K562 (cell line): ENCODE results near the gene FUT2. TPM values are rescaled to one million over a fixed set of nuclear protein-coding genes. Genes with fewer than 3 reads are reported as not detected.

Experiments
- BRD4 ChIP-seq: fragments of 200-600 bp; sonication (generic); IDR thresholded peaks from 2 replicates; pipeline ENCODE4 v1.6.1; 2017; ENCODE audit warnings: inconsistent platforms
- ETS2 ChIP-seq: IDR thresholded peaks from 2 replicates; pipeline ENCODE4 v1.6.1; 2016; ENCODE audit warnings: borderline replicate concordance, missing genetic modification characterization, mild to moderate bottlenecking, moderate library complexity, missing compliant biosample characterization; ENCODE audit not compliant: poor library complexity, severe bottlenecking
- FOXP4 ChIP-seq: sonication (generic); formaldehyde crosslinking; IDR thresholded peaks from 2 replicates; pipeline ENCODE4 v1.8.0; 2022; ENCODE audit warnings: mild to moderate bottlenecking, missing genetic modification reagents, borderline replicate concordance
- GMEB1 ChIP-seq: fragments of 250-450 bp; sonication (Bioruptor Pico); IDR thresholded peaks from 2 replicates; pipeline ENCODE4 v1.4.0; 2020; ENCODE audit warnings: mild to moderate bottlenecking
- HMG20A ChIP-seq: fragments of 450-650 bp; formaldehyde crosslinking; conservative IDR thresholded peaks from 2 replicates; pipeline ENCODE4 v1.4.0; 2020; ENCODE audit warnings: mild to moderate bottlenecking, mixed read lengths
- RBM39 ChIP-seq: fragments of 200-400 bp; formaldehyde crosslinking; optimal IDR thresholded peaks from 2 replicates; pipeline ENCODE3; 2018; ENCODE audit warnings: low read depth, low read length
- SIRT6 ChIP-seq: IDR thresholded peaks from one replicate; pipeline ENCODE4 v1.6.1; 2012; ENCODE audit warnings: low read depth, mild to moderate bottlenecking, control low read depth, inconsistent platforms, low read length, moderate library complexity
- SREBF2 ChIP-seq: sonication (generic); formaldehyde crosslinking; IDR thresholded peaks from 2 replicates; pipeline ENCODE4 v1.4.0; 2020; ENCODE audit warnings: mild to moderate bottlenecking, missing genetic modification reagents
- SRF ChIP-seq, 2 experiments: fragments of 250-450, 450-650 bp in 1 of 2; sonication (Bioruptor Pico) in 1 of 2; sonication (generic) in 1 of 2; formaldehyde crosslinking; IDR thresholded peaks; 2 replicates each; pipeline versions ENCODE4 v1.5.0 to v1.5.1; 2020 to 2022; ENCODE audit warnings: mild to moderate bottlenecking in 1 of 2, missing genetic modification reagents in 1 of 2
- TCFL5 ChIP-seq: fragments of 250-450 bp; sonication (Bioruptor Pico); conservative IDR thresholded peaks from 2 replicates; pipeline ENCODE4 v1.6.1; 2021; ENCODE audit warnings: mild to moderate bottlenecking, moderate library complexity, matching md5 sums
- TRIM24 ChIP-seq, 2 experiments: fragments of 450-650 bp; IDR thresholded peaks; 2 replicates each; pipeline ENCODE4 v1.6.1; 2016
- ZNF764 ChIP-seq: fragments of 250-450 bp; sonication (Bioruptor Pico); IDR thresholded peaks from 2 replicates; pipeline ENCODE4 v1.4.0; 2020; ENCODE audit warnings: low read depth, mild to moderate bottlenecking, moderate library complexity
- ZNF77 ChIP-seq: fragments of 250-450 bp; sonication (Bioruptor Pico); IDR thresholded peaks from 2 replicates; pipeline ENCODE4 v1.5.0; 2020
- ZSCAN32 ChIP-seq: fragments of 450-650 bp; formaldehyde crosslinking; IDR thresholded peaks from 2 replicates; pipeline ENCODE4 v1.4.0; 2020; ENCODE audit warnings: mild to moderate bottlenecking, moderate library complexity
- polyA plus RNA-seq, 8 experiments: library from polyadenylated mRNA; depleted of rRNA in 4 of 8; stranded (reverse) in 5 of 8; unstranded in 3 of 8; fragments of >200 nt; fragmentation: Nextera tagmentation in 2 of 8; fragmentation: Illumina TruSeq in 1 of 8; extraction: Ambion mirVana in 2 of 8; extraction: Trizol in 1 of 8; gene quantifications; 2 replicates each; pipeline versions ENCODE4 v1.2.1 to v1.2.3, GENCODE V29; 2011 to 2014; ENCODE audit warnings: inconsistent platforms in 1 of 8, missing spikeins in 1 of 8
- total RNA-seq, 7 experiments: library from RNA; depleted of rRNA in 6 of 7; stranded (reverse); fragments of >200 nt in 6 of 7; fragmentation: Illumina TruSeq in 2 of 7; extraction: Trizol in 2 of 7; gene quantifications; 2 replicates each; pipeline versions ENCODE4 v1.2.1 to v1.2.3, GENCODE V29; 2011 to 2021; ENCODE audit warnings: low replicate concordance in 1 of 7
- TF ChIP-seq, protein P1 (sequence below): IDR thresholded peaks from 2 replicates; pipeline ENCODE4 v1.6.1; 2011; ENCODE audit not compliant: insufficient read length; ENCODE audit errors: extremely low read depth
- TF ChIP-seq, protein P2 (sequence below): sonication (generic); IDR thresholded peaks from 2 replicates; pipeline ENCODE4 v1.6.1; 2016
- TF ChIP-seq, protein P3 (sequence below): fragments of 450-650 bp; IDR thresholded peaks from 2 replicates; pipeline ENCODE4 v1.7.1; 2018; ENCODE audit warnings: mild to moderate bottlenecking, low read depth; ENCODE audit not compliant: partially characterized antibody

Gene FUT2
- total and polyA plus RNA-seq, 9 of the 15 experiments (the other 6 are each of a cell fraction or from before 2014, with no cell fraction given) = 0.03 to 0.04 TPM; not detected in 7

- TF ChIP-seq, protein P1, sequence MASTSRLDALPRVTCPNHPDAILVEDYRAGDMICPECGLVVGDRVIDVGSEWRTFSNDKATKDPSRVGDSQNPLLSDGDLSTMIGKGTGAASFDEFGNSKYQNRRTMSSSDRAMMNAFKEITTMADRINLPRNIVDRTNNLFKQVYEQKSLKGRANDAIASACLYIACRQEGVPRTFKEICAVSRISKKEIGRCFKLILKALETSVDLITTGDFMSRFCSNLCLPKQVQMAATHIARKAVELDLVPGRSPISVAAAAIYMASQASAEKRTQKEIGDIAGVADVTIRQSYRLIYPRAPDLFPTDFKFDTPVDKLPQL = no peak
- TF ChIP-seq TCFL5 (CRISPR knock-in tag) = no peak
- TF ChIP-seq SRF (CRISPR knock-in tag; IDR thresholded peaks at IDR 0.05) = 0 out of 4 replicates have a peak, but pooled peaks of 1 of the 2 experiments have one; percentile 42
- TF ChIP-seq GMEB1 (CRISPR knock-in tag) = no peak
- TF ChIP-seq, protein P2, sequence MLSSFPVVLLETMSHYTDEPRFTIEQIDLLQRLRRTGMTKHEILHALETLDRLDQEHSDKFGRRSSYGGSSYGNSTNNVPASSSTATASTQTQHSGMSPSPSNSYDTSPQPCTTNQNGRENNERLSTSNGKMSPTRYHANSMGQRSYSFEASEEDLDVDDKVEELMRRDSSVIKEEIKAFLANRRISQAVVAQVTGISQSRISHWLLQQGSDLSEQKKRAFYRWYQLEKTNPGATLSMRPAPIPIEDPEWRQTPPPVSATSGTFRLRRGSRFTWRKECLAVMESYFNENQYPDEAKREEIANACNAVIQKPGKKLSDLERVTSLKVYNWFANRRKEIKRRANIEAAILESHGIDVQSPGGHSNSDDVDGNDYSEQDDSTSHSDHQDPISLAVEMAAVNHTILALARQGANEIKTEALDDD = no peak
- no peak for TF ChIP-seq ZNF77
- no peak for TF ChIP-seq ZNF764 (CRISPR knock-in tag)
- no peak for TF ChIP-seq BRD4
- TF ChIP-seq SREBF2 (CRISPR knock-in tag) = no peak
- no peak for TF ChIP-seq FOXP4 (CRISPR knock-in tag)
- no peak for TF ChIP-seq TRIM24 (IDR thresholded peaks at IDR 0.05)
- no peak for TF ChIP-seq RBM39
- no peak for TF ChIP-seq ETS2 (tag)
- TF ChIP-seq ZSCAN32 (CRISPR knock-in tag) = peak; percentile 11; the same call in 1 of the 2 replicates
- no peak for TF ChIP-seq HMG20A
- no peak for TF ChIP-seq SIRT6
- TF ChIP-seq, protein P3, sequence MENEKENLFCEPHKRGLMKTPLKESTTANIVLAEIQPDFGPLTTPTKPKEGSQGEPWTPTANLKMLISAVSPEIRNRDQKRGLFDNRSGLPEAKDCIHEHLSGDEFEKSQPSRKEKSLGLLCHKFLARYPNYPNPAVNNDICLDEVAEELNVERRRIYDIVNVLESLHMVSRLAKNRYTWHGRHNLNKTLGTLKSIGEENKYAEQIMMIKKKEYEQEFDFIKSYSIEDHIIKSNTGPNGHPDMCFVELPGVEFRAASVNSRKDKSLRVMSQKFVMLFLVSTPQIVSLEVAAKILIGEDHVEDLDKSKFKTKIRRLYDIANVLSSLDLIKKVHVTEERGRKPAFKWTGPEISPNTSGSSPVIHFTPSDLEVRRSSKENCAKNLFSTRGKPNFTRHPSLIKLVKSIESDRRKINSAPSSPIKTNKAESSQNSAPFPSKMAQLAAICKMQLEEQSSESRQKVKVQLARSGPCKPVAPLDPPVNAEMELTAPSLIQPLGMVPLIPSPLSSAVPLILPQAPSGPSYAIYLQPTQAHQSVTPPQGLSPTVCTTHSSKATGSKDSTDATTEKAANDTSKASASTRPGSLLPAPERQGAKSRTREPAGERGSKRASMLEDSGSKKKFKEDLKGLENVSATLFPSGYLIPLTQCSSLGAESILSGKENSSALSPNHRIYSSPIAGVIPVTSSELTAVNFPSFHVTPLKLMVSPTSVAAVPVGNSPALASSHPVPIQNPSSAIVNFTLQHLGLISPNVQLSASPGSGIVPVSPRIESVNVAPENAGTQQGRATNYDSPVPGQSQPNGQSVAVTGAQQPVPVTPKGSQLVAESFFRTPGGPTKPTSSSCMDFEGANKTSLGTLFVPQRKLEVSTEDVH = no peak
These were observed 45.6 kb downstream of the FUT2 start (continued) for GRCh38 chr19:48741129-48741999.
